DND-41 (cell line): ENCODE results near the gene ZC3H12A.

Source experiments
- EZH2 ChIP-seq: IDR thresholded peaks from 3 replicates; pipeline ENCODE4 v1.6.1; 2012; ENCODE audit warnings: borderline replicate concordance, low read depth, mild to moderate bottlenecking, moderate library complexity, low read length, inconsistent platforms; ENCODE audit not compliant: severe bottlenecking
- TF ChIP-seq, protein P1 (sequence below): IDR thresholded peaks from 2 replicates; pipeline ENCODE4 v1.5.1; 2012; ENCODE audit warnings: borderline replicate concordance, low read length, moderate library complexity, mild to moderate bottlenecking; ENCODE audit not compliant: poor library complexity, severe bottlenecking; ENCODE audit errors: extremely low read depth

DNA sequence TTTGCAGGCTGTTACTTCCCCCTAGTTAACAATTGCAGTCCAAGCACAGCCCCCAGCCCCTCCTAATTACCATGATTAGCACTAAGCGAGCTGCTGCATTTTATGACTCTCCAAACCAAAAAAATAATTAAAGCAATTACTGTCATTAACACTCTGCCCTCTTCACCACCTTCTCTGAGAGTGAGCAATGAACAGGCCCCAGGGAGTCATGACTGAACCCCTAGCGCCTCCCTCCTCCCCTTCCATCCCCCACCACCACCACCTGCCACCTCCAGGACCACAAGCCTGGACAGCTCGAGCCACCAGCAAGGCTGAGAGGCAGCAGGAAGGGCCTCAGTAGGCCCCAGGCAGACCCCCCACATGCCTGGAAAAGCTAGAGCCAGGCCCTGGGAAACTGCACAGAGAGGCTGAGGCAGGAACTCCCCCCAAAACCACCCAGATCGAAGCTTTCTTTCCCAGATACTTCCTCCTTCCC lies 35.5 kb upstream of the ZC3H12A start:
- TF ChIP-seq, protein P1, sequence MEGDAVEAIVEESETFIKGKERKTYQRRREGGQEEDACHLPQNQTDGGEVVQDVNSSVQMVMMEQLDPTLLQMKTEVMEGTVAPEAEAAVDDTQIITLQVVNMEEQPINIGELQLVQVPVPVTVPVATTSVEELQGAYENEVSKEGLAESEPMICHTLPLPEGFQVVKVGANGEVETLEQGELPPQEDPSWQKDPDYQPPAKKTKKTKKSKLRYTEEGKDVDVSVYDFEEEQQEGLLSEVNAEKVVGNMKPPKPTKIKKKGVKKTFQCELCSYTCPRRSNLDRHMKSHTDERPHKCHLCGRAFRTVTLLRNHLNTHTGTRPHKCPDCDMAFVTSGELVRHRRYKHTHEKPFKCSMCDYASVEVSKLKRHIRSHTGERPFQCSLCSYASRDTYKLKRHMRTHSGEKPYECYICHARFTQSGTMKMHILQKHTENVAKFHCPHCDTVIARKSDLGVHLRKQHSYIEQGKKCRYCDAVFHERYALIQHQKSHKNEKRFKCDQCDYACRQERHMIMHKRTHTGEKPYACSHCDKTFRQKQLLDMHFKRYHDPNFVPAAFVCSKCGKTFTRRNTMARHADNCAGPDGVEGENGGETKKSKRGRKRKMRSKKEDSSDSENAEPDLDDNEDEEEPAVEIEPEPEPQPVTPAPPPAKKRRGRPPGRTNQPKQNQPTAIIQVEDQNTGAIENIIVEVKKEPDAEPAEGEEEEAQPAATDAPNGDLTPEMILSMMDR: no peak
- no peak for TF ChIP-seq EZH2
